DND-41 (cell line): ENCODE measurements around the gene WFDC12.

Source experiments
- ATAC-seq: fragments of 200-7000 bp; cut with Tn5 transposase; 3 replicates; pipeline ENCODE4 v1.9.1; 2021; ENCODE audit warnings: low read depth; ENCODE audit not compliant: insufficient read depth
- DNase-seq: peaks from one replicate; pipeline ENCODE4 v3.0.0-alpha.2; 2020
- H2AFZ ChIP-seq: 2 replicates; pipeline ENCODE4 v1.6.0; 2012; ENCODE audit warnings: low read depth, low read length
- H3K27ac ChIP-seq: 2 replicates; pipeline ENCODE4 v1.5.1; 2012; ENCODE audit warnings: low read length, inconsistent platforms
- H3K27me3 ChIP-seq: fragments of 200-600 bp; sonication (generic); 2 replicates; pipeline ENCODE4 v1.6.0; 2012; ENCODE audit warnings: low read length, mild to moderate bottlenecking, inconsistent platforms; ENCODE audit not compliant: insufficient read depth, poor library complexity
- H3K36me3 ChIP-seq: 2 replicates; pipeline ENCODE4 v1.5.1; 2012; ENCODE audit warnings: low read length, inconsistent platforms; ENCODE audit not compliant: insufficient read depth
- H3K4me1 ChIP-seq: 2 replicates; pipeline ENCODE4 v1.5.1; 2012; ENCODE audit warnings: mild to moderate bottlenecking, low read length; ENCODE audit not compliant: insufficient read depth
- H3K4me2 ChIP-seq: 2 replicates; pipeline ENCODE4 v1.6.0; 2012; ENCODE audit warnings: mild to moderate bottlenecking, moderate library complexity, low read length, inconsistent platforms; ENCODE audit not compliant: insufficient read depth
- H3K4me3 ChIP-seq, 2 experiments: fragments of 200-600 bp in 1 of 2; shearing (Covaris generic) in 1 of 2; 2 replicates each; pipeline ENCODE4 v1.5.1; 2012 to 2016; ENCODE audit warnings: inconsistent platforms in 2 of 2, low read length in 2 of 2, mild to moderate bottlenecking in 2 of 2, low read depth in 1 of 2, moderate library complexity in 1 of 2
- H3K79me2 ChIP-seq: 2 replicates; pipeline ENCODE4 v1.6.0; 2012; ENCODE audit warnings: low read length, inconsistent platforms; ENCODE audit not compliant: insufficient read depth
- H3K9ac ChIP-seq: 2 replicates; pipeline ENCODE4 v1.6.0; 2012; ENCODE audit warnings: low read depth, mild to moderate bottlenecking, inconsistent platforms, low read length, moderate library complexity
- H3K9me3 ChIP-seq: 2 replicates; pipeline ENCODE4 v1.5.1; 2012; ENCODE audit warnings: low read length, moderate library complexity, mild to moderate bottlenecking, inconsistent platforms; ENCODE audit not compliant: insufficient read depth, severe bottlenecking
- H4K20me1 ChIP-seq: 2 replicates; pipeline ENCODE4 v1.6.0; 2012; ENCODE audit warnings: low read length; ENCODE audit not compliant: insufficient read depth
- EZH2 ChIP-seq: IDR thresholded peaks from 3 replicates; pipeline ENCODE4 v1.6.1; 2012; ENCODE audit warnings: borderline replicate concordance, low read depth, mild to moderate bottlenecking, moderate library complexity, low read length, inconsistent platforms; ENCODE audit not compliant: severe bottlenecking
- TF ChIP-seq, protein P1 (sequence below): IDR thresholded peaks from 2 replicates; pipeline ENCODE4 v1.5.1; 2012; ENCODE audit warnings: borderline replicate concordance, low read length, moderate library complexity, mild to moderate bottlenecking; ENCODE audit not compliant: poor library complexity, severe bottlenecking; ENCODE audit errors: extremely low read depth

Gene WFDC12, protein sequence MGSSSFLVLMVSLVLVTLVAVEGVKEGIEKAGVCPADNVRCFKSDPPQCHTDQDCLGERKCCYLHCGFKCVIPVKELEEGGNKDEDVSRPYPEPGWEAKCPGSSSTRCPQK

DNA sequence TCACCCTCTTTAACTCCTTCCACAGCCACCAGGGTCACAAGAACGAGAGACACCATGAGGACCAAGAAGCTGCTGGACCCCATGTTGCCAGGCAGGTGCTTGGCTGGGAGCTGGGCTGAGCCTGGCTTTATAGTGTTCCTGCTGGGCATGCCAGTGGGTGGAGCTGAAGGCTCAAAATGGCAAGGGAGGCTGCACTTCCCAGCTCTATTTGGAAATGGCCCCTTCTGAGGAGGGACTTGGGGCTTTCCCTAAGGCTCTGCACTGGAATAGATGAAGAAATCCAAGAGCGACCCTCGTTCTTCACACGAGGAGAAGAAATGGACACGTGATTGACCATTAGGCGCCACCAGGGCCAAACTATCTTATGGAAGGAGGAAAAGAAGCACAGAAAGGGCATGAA lies at the start of gene WFDC12:
WFDC12 (minus strand) TSS at position 101 of the 400 bp plus-strand sequence; CDS start at position 83, 18 bp downstream.
- Histone ChIP-seq H3K79me2 (no peaks in the 10 kb centered on the region), H3K4me2 (no peak within 1 kb of the TSS), H3K9me3 (no peaks in the 10 kb centered on the region), H4K20me1 (no peaks in the 10 kb centered on the region), H3K9ac (no peak within 1 kb of the TSS), H3K27me3 (peaks cover 24% of the 10 kb centered on the region), H3K4me3 (no peak within 1 kb of the TSS), H3K27ac (no peak within 1 kb of the TSS), H3K36me3 (no peaks in the 10 kb centered on the region), H3K4me1 (no peaks in the 10 kb centered on the region), H2AFZ (no peak within 1 kb of the TSS)
- DNase-seq (no peak), ATAC-seq (no peak)
- TF ChIP-seq, protein P1, sequence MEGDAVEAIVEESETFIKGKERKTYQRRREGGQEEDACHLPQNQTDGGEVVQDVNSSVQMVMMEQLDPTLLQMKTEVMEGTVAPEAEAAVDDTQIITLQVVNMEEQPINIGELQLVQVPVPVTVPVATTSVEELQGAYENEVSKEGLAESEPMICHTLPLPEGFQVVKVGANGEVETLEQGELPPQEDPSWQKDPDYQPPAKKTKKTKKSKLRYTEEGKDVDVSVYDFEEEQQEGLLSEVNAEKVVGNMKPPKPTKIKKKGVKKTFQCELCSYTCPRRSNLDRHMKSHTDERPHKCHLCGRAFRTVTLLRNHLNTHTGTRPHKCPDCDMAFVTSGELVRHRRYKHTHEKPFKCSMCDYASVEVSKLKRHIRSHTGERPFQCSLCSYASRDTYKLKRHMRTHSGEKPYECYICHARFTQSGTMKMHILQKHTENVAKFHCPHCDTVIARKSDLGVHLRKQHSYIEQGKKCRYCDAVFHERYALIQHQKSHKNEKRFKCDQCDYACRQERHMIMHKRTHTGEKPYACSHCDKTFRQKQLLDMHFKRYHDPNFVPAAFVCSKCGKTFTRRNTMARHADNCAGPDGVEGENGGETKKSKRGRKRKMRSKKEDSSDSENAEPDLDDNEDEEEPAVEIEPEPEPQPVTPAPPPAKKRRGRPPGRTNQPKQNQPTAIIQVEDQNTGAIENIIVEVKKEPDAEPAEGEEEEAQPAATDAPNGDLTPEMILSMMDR = no peak
- no peak for TF ChIP-seq EZH2

DNA sequence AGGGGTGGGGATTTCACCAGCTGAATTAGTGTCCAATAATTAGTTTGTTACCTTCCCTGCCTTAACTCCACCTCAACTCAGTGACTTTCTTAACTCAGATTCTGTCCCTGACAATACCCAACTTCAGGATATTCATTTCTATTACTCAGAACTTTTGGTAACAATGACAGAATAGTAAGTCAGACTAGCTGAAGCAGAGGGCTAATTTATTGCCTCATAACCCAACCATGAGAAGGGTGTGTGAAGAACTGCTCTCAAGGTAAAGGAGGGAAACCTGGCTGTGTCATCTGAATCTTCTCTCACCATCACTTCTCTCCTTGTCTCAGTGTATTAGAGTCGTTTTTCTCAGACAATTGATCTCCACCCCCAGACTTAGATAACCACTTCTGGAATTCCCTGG lies 49.3 kb upstream of the WFDC12 start:
- H3K9ac ChIP-seq = no peak overlapping the region
- no peak overlapping the region for H3K4me2 ChIP-seq
- peaks cover 33% of the 10 kb centered on the region for H3K27me3 ChIP-seq
- H4K20me1 ChIP-seq = no peaks in the 10 kb centered on the region
- DNase-seq = no peak
- no peak overlapping the region for H3K4me3 ChIP-seq
- H3K4me1 ChIP-seq = no peaks in the 10 kb centered on the region
- no peak overlapping the region for H3K27ac ChIP-seq
- H2AFZ ChIP-seq = no peak overlapping the region
- TF ChIP-seq, protein P1 = no peak
- no peak for TF ChIP-seq EZH2
- no peaks in the 10 kb centered on the region for H3K79me2 ChIP-seq
- H3K36me3 ChIP-seq = no peaks in the 10 kb centered on the region
- ATAC-seq = no peak
- H3K9me3 ChIP-seq = no peaks in the 10 kb centered on the region

DNA sequence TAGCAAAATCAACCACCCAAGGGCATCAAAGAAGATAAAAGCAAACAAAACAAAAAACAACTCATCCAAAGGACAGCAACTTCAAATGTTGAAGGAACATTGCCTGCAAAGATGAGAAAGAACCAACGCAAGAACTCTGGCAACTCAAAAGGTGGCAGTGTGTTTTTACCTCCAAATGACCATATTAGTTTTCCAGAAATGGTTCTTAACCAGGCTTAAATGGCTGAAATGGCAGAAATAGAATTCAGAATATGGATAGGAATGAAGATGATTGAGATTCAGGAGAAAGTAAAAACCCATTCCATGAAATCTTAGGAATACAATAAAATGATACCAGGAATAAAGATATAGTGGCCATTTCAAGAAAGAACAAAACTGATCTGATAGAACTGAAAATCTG lies 40.6 kb upstream of the WFDC12 start:
- no peak overlapping the region for H3K4me3 ChIP-seq
- H3K4me1 ChIP-seq = no peaks in the 10 kb centered on the region
- H3K36me3 ChIP-seq = no peaks in the 10 kb centered on the region
- no peaks in the 10 kb centered on the region for H4K20me1 ChIP-seq
- H3K9me3 ChIP-seq = no peaks in the 10 kb centered on the region
- TF ChIP-seq, protein P1 = no peak
- no peak for TF ChIP-seq EZH2
- peaks cover 11% of the 10 kb centered on the region for H3K27me3 ChIP-seq
- DNase-seq (no peak), ATAC-seq (no peak)
- H3K79me2 ChIP-seq = no peaks in the 10 kb centered on the region
- H2AFZ ChIP-seq = no peak overlapping the region
- no peak overlapping the region for H3K27ac ChIP-seq
- H3K9ac ChIP-seq = no peak overlapping the region
- no peak overlapping the region for H3K4me2 ChIP-seq
